Fibroblast of lung (primary cell): ENCODE measurements around the gene EYS. TPM values are rescaled to one million over a fixed set of nuclear protein-coding genes. Genes with fewer than 3 reads are reported as not detected.

ENCODE experiments used
- DNase-seq, 2 donors: peaks; one replicate each; pipeline versions ENCODE4 v3.0.0 to v3.0.0-alpha.2; 2010; ENCODE audit warnings: low read depth in 2 of 2
- H2AFZ ChIP-seq: 2 replicates; pipeline ENCODE4 v1.5.1; 2012; ENCODE audit warnings: low read length, control low read depth, inconsistent platforms
- H3K27ac ChIP-seq: 2 replicates; pipeline ENCODE4 v1.5.1; 2011; ENCODE audit warnings: low read length, control low read depth; ENCODE audit not compliant: insufficient read depth
- H3K27me3 ChIP-seq: 2 replicates; pipeline ENCODE4 v1.5.1; 2011; ENCODE audit warnings: mild to moderate bottlenecking, low read length; ENCODE audit not compliant: control insufficient read depth, insufficient read depth
- H3K36me3 ChIP-seq: 2 replicates; pipeline ENCODE4 v1.5.1; 2011; ENCODE audit warnings: low read length; ENCODE audit not compliant: control insufficient read depth, insufficient read depth
- H3K4me1 ChIP-seq: 2 replicates; pipeline ENCODE4 v1.5.1; 2011; ENCODE audit warnings: low read length; ENCODE audit not compliant: control insufficient read depth, insufficient read depth; ENCODE audit errors: extremely low read depth
- H3K4me2 ChIP-seq: 2 replicates; pipeline ENCODE4 v1.5.1; 2011; ENCODE audit warnings: low read length, control low read depth; ENCODE audit not compliant: insufficient read depth; ENCODE audit errors: extremely low read depth
- H3K4me3 ChIP-seq, 4 experiments: fragments of 200-600 bp in 1 of 4; sonication (generic) in 1 of 4; replicated peaks in 1 of 4; 2 replicates each; pipeline ENCODE4 v1.5.1; 2011 to 2016; ENCODE audit warnings: low read length in 4 of 4, low read depth in 3 of 4, mild to moderate bottlenecking in 3 of 4, control low read depth in 2 of 4, inconsistent platforms in 1 of 4, mixed read lengths in 1 of 4; ENCODE audit not compliant: insufficient read depth in 1 of 4; ENCODE audit errors: control extremely low read depth in 1 of 4
- H3K79me2 ChIP-seq: 2 replicates; pipeline ENCODE4 v1.5.1; 2012; ENCODE audit warnings: mild to moderate bottlenecking, low read length, inconsistent platforms; ENCODE audit not compliant: control insufficient read depth, insufficient read depth
- H3K9ac ChIP-seq: 2 replicates; pipeline ENCODE4 v1.5.1; 2011; ENCODE audit warnings: mild to moderate bottlenecking, low read length, control low read depth; ENCODE audit not compliant: insufficient read depth
- H3K9me3 ChIP-seq: 2 replicates; pipeline ENCODE4 v1.5.1; 2012; ENCODE audit warnings: low read depth, low read length; ENCODE audit not compliant: control insufficient read depth, insufficient read depth
- H4K20me1 ChIP-seq: 2 replicates; pipeline ENCODE4 v1.5.1; 2011; ENCODE audit warnings: low read length; ENCODE audit not compliant: control insufficient read depth, insufficient read depth; ENCODE audit errors: extremely low read depth
- CTCF ChIP-seq, 2 donors: IDR thresholded peaks in 1 of 2; conservative IDR thresholded peaks in 1 of 2; 1 replicate in 1 of 2; 2 replicates in 1 of 2; pipeline ENCODE4 v1.5.1; 2011 to 2012; ENCODE audit warnings: low read length in 2 of 2, control low read depth in 1 of 2, inconsistent platforms in 1 of 2, low read depth in 1 of 2, mild to moderate bottlenecking in 1 of 2
- EZH2 ChIP-seq: IDR thresholded peaks from 2 replicates; pipeline ENCODE4 v1.5.1; 2012; ENCODE audit warnings: low read length, control low read depth, mild to moderate bottlenecking; ENCODE audit errors: missing control alignments
- polyA plus RNA-seq, 2 donors: library from polyadenylated mRNA; depleted of rRNA in 1 of 2; stranded (reverse) in 1 of 2; unstranded in 1 of 2; fragments of >200 nt; gene quantifications; 2 replicates each; pipeline ENCODE4 v1.2.1, GENCODE V29; 2011 to 2012; ENCODE audit warnings: missing spikeins in 1 of 2
- total RNA-seq: library from RNA; depleted of rRNA; stranded (reverse); fragments of >200 nt; gene quantifications from 2 replicates; pipeline ENCODE4 v1.2.1, GENCODE V29; 2014

Gene EYS
- total and polyA plus RNA-seq, 2 donors (not counting 1 experiment from before 2014, with no cell fraction given), result under 0.01 TPM; not detected in 1

- Histone ChIP-seq H3K79me2 (no peaks in the 10 kb centered on the region), H4K20me1 (no peaks in the 10 kb centered on the region), H3K4me3 (no peak overlapping the region), H3K36me3 (no peaks in the 10 kb centered on the region), H3K27ac (no peak overlapping the region), H3K27me3 (no peaks in the 10 kb centered on the region), H2AFZ (no peak overlapping the region), H3K4me1 (no peaks in the 10 kb centered on the region), H3K9ac (no peak overlapping the region), H3K4me2 (no peak overlapping the region), H3K9me3 (no peaks in the 10 kb centered on the region)
- TF ChIP-seq EZH2 (no peak), CTCF (conservative IDR thresholded peaks at IDR 0.05 in 1 of 2, IDR thresholded peaks at IDR 0.05 in 1 of 2; ENCODE audit: low read depth in 1 of 2, low read length in 2 of 2) (no peak)
- DNase-seq, result no peak
These were observed 1621.9 kb downstream of the EYS start for GRCh38 chr6:64085126-64085525.

- Histone ChIP-seq H3K4me2 (no peak overlapping the region), H3K27me3 (no peaks in the 10 kb centered on the region), H3K9me3 (no peaks in the 10 kb centered on the region), H3K27ac (no peak overlapping the region), H4K20me1 (no peaks in the 10 kb centered on the region), H3K4me3 (no peak overlapping the region), H3K79me2 (no peaks in the 10 kb centered on the region), H3K36me3 (no peaks in the 10 kb centered on the region), H3K9ac (no peak overlapping the region), H3K4me1 (no peaks in the 10 kb centered on the region), H2AFZ (no peak overlapping the region)
- TF ChIP-seq EZH2, result no peak
- TF ChIP-seq CTCF (conservative IDR thresholded peaks at IDR 0.05 in 1 of 2, IDR thresholded peaks at IDR 0.05 in 1 of 2; ENCODE audit: low read depth in 1 of 2, low read length in 2 of 2), result no peak
- peak in 1 of 2 donors; percentile 3 for DNase-seq
These were observed 1622.8 kb downstream of the EYS start for GRCh38 chr6:64084185-64084663.

- no peaks in the 10 kb centered on the region for H3K9me3 ChIP-seq
- no peak for DNase-seq
- H3K4me2 ChIP-seq, result no peak overlapping the region
- no peaks in the 10 kb centered on the region for H3K27me3 ChIP-seq
- no peak overlapping the region for H3K27ac ChIP-seq
- H2AFZ ChIP-seq, result no peak overlapping the region
- H3K4me3 ChIP-seq, result no peak overlapping the region
- no peaks in the 10 kb centered on the region for H3K36me3 ChIP-seq
- no peak for TF ChIP-seq CTCF (conservative IDR thresholded peaks at IDR 0.05 in 1 of 2, IDR thresholded peaks at IDR 0.05 in 1 of 2; ENCODE audit: low read depth in 1 of 2, low read length in 2 of 2)
- no peak for TF ChIP-seq EZH2
- H3K79me2 ChIP-seq, result no peaks in the 10 kb centered on the region
- no peaks in the 10 kb centered on the region for H4K20me1 ChIP-seq
- no peaks in the 10 kb centered on the region for H3K4me1 ChIP-seq
- no peak overlapping the region for H3K9ac ChIP-seq
These were observed 1623.8 kb downstream of the EYS start for GRCh38 chr6:64083261-64083660.
